ENCODE data around the gene TEX19.
"Not testable (repeated sequence)": the region's sequence is repeated elsewhere in the genome, so short reads cannot be mapped to it uniquely, and the experiment has no call there.

TEX19 gene

GRCh38 chr17:82392941-82393340 is 33.9 kb downstream of the TEX19 start:
- no peak for DNase-seq

- DNase-seq, result no peak
Observed at GRCh38 chr17:82394278-82394677, 35.2 kb downstream of the TEX19 start.

GRCh38 chr17:82396601-82397435 is 37.8 kb downstream of the TEX19 start:
- DNase-seq, result no peak

GRCh38 chr17:82397449-82398335 is 38.6 kb downstream of the TEX19 start:
- no peak for DNase-seq

- DNase-seq, result no peak
Observed at GRCh38 chr17:82399041-82399441, 40.0 kb downstream of the TEX19 start.

GRCh38 chr17:82399601-82400101 is 40.6 kb downstream of the TEX19 start:
- no peak for DNase-seq

DNA sequence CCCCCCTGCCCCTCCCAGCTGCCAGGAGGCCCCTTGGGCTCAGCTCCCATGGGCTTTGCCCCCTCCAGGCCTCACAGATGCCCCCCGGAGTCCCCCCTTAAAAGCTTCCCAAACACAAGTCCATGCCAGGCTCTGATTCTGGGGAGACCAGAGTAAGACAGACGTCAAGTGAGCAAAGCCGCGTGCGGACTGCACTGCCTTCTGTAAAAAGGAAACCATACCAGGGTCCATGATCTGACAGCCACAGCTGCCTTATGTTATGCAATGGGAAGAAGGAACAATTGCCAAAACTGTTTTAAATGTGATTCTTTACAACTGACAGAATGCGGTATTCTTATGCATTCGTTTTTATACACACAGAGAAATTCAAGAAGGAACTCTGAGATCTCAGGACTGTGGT is 41.2 kb downstream of the TEX19 start:
- no peak for DNase-seq

- no peak for DNase-seq
Observed at GRCh38 chr17:82400830-82401229, 41.8 kb downstream of the TEX19 start.

GRCh38 chr17:82402865-82403264 is 43.8 kb downstream of the TEX19 start:
- no peak for DNase-seq

DNA sequence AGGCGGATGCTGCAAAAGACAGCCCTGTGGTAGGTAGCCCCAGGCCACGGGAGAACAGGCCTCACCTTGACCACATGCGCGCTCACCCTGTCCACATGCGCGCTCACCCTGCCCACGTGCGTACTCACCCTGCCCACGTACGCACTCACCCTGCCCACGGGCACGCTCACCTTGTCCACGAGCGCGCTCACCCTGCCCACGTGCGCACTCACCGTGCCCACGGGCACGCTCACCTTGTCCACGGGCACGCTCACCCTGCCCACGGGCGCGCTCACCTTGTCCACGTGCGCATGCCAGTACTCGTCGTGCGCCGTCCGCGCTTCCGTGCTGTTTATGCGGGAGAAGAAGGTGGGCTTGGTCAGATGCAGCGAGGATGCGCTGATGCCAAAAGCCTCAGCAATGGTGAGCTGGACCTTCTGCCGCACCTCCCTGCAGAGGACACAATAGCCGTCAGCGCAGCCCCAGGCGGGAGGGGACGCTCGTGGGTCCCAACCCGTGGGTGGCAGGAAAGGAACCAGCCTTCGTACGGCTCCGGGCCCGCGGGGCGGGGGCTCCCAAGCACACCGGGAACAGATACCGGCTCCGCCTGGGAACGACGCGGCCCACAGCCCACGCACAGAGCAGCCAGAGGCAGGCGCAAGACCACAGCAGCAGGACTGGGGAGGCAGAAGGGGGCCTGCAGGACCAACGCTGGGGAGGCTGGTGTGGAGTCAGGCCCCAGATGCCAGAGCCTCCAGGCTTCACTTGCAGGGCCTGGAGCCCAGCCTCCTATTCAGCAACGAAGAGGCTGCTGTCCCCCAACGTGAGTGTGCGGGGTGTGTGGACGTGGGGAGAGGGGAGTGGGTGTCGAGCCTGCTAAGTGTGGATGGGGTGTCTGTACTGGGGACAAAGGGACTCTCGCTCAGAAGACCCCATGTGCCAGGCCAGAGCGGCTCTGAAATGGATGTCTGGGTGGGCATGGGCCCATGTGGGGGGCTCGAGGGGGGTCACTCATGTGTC is 44.9 kb downstream of the TEX19 start:
- no peak for DNase-seq

GRCh38 chr17:82405051-82405450 is 46.0 kb downstream of the TEX19 start:
- DNase-seq, result no peak

- no peak for DNase-seq
Observed at GRCh38 chr17:82406131-82406671, 47.2 kb downstream of the TEX19 start.

DNA sequence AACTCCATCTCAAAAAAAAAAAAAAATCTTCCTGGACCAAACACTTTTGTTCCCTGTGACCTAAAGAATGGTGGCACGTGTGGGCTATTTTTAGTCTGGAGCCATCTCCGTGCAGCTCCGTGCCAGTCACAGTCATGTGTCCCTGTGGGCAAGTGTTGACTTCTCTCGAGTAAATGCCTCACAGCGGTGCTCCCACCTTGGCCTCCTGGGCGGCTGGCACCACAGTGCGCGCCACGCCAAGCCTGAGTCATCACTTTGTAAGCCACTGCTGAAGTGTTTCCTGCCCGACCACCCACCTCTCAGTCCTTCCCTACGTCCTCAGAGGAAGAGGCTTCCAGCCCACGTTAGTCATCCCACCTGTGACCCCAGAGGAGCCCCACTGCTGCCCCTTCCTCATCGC is 48.2 kb downstream of the TEX19 start:
- DNase-seq, result no peak

GRCh38 chr17:82408288-82408937 is 49.4 kb downstream of the TEX19 start:
- no peak for DNase-seq

DNA sequence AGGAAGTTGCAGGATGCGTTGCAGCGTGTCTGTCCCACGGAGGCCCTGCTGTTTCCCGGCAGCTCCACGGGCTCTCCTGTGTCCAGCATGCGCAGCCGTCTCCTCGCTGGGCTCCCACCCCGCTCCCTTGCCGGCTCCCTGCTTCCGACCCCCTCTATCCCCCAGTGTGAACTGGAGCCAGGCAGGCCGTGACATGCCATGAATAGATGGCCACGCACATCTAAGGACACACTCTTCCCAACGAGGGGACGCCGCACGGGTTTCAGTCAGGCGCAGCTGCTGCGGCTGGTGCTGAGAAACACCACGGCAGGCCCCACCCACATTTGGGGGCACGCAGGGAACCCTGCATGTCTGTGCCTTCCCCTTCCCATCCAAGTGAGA is 49.9 kb downstream of the TEX19 start:
- no peak for DNase-seq

- no peak for DNase-seq
Observed at GRCh38 chr17:82410014-82410716, 51.1 kb downstream of the TEX19 start.

GRCh38 chr17:82411396-82412053 is 52.5 kb downstream of the TEX19 start:
- no peak for DNase-seq

GRCh38 chr17:82412081-82412480 is 53.0 kb downstream of the TEX19 start:
- DNase-seq, result not testable (repeated sequence)

DNA sequence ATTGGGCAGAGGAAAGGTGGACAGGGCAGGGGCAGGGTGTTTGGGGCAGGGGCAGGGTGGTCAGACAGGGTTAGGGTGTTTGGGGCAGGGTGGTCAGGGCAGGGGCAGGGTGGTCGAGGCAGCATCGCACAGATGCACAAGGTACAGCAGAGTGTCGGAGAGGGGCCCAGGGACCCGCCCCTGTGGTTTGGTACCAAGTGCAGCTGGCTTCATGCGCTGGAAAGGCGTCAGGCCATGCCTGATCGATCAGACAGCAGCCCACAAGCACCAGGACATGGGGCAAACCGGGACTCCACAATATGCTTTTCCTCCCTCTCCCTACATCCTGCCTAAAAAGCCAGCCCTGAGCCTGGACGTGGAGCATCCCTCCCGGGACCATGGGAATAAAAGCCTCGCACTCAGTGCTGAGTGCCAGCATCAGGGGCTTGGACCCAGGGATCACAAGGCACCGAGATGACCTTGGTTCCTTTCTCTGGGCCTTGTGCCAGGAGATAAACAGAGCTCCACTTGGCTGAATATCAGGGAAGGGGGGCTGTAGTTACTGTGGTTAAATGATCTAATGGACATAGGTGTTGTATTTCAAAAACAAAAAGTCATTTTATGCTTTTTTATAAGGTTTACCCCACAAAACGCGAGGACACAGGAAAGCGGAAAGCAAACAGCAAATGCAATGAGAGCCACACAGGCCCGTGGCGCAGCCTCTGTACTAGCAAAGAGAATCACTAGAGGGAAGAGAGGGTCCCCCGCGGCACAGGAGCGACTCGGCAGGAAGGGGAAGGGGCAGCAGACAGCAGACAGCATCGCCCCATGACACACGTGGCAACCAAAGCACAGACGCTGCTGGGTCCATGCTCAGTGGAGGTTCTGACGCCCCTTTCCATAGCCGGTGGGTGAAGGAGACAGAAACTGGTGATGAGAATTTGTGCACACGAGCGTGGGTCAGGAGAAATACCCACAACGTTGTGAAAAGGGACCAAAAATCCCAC is 53.8 kb downstream of the TEX19 start:
- peak; percentile 22 for DNase-seq
